Right atrium auricular region (tissue), 2 donors: ENCODE measurements around the gene UMAD1. TPM values are rescaled to one million over a fixed set of nuclear protein-coding genes. Genes with fewer than 3 reads are reported as not detected.

ENCODE experiments used
- DNase-seq: peaks from one replicate; pipeline ENCODE4 v3.0.0-alpha.2; 2019; ENCODE audit warnings: low spot score
- H3K27ac ChIP-seq, 2 donors: fragments of 200-600 bp; sonication (generic); 1 replicate in 1 of 2; 2 replicates in 1 of 2; pipeline ENCODE4 v1.5.1; 2016 to 2019
- H3K27me3 ChIP-seq, 2 donors: fragments of 200-600 bp; sonication (generic); one replicate each; pipeline versions ENCODE4 v1.5.1 to v1.6.0; 2017 to 2019
- H3K36me3 ChIP-seq: fragments of 200-600 bp; sonication (generic); one replicate; pipeline ENCODE4 v1.5.1; 2016
- H3K4me1 ChIP-seq, 2 donors: fragments of 200-600 bp; sonication (generic); one replicate each; pipeline versions ENCODE4 v1.5.1 to v1.6.0; 2017 to 2019
- H3K4me3 ChIP-seq, 2 donors: fragments of 200-600 bp; sonication (generic); 1 replicate in 1 of 2; 2 replicates in 1 of 2; pipeline ENCODE4 v1.5.1; 2017 to 2019; ENCODE audit warnings: mild to moderate bottlenecking in 1 of 2, moderate library complexity in 1 of 2
- H3K9me3 ChIP-seq, 2 donors: fragments of 200-600 bp; sonication (generic); one replicate each; pipeline ENCODE4 v1.5.1; 2019
- CTCF ChIP-seq, 2 donors: fragments of 200-600 bp; sonication (generic); IDR thresholded peaks; one replicate each; pipeline ENCODE4 v1.5.1; 2019; ENCODE audit warnings: antibody characterized with exemption in 2 of 2
- total RNA-seq, 2 donors: library from RNA; depleted of rRNA; stranded (reverse); fragments of >200 nt; gene quantifications; one replicate each; pipeline ENCODE4 v1.1.0, GENCODE V29; 2016

UMAD1 gene
- total RNA-seq, 2 donors from 2014 or later = 9.2 to 17.7 TPM

- Histone ChIP-seq H3K4me3 (no peak overlapping the region), H3K27ac (no peak overlapping the region), H3K9me3 (peaks cover 0 to 6% of the 10 kb centered on the region in 2 donors), H3K4me1 (no peaks in the 10 kb centered on the region), H3K36me3 (no peaks in the 10 kb centered on the region), H3K27me3 (no peaks in the 10 kb centered on the region)
- DNase-seq = no peak
- TF ChIP-seq CTCF (IDR thresholded peaks at IDR 0.05) = no peak
Measured at GRCh38 chr7:7850150-7850549, 209.6 kb downstream of the UMAD1 start.

GRCh38 chr7:7851381-7851780 is 210.8 kb downstream of the UMAD1 start:
- H3K27ac ChIP-seq = no peak overlapping the region
- no peaks in the 10 kb centered on the region for H3K27me3 ChIP-seq
- no peaks in the 10 kb centered on the region for H3K4me1 ChIP-seq
- H3K36me3 ChIP-seq = no peaks in the 10 kb centered on the region
- no peak for DNase-seq
- H3K9me3 ChIP-seq = peaks cover 0 to 7% of the 10 kb centered on the region in 2 donors
- H3K4me3 ChIP-seq = no peak overlapping the region
- no peak for TF ChIP-seq CTCF (IDR thresholded peaks at IDR 0.05)

GRCh38 chr7:7851991-7852390 is 211.4 kb downstream of the UMAD1 start:
- Histone ChIP-seq H3K36me3 (no peaks in the 10 kb centered on the region), H3K4me3 (no peak overlapping the region), H3K9me3 (peaks cover 0 to 7% of the 10 kb centered on the region in 2 donors), H3K4me1 (no peaks in the 10 kb centered on the region), H3K27me3 (no peaks in the 10 kb centered on the region), H3K27ac (no peak overlapping the region)
- DNase-seq = no peak
- TF ChIP-seq CTCF (IDR thresholded peaks at IDR 0.05) = no peak

- no peak for TF ChIP-seq CTCF (IDR thresholded peaks at IDR 0.05)
- no peak overlapping the region for H3K27ac ChIP-seq
- H3K9me3 ChIP-seq = peaks cover 0 to 7% of the 10 kb centered on the region in 2 donors
- H3K36me3 ChIP-seq = no peaks in the 10 kb centered on the region
- no peak for DNase-seq
- no peak overlapping the region for H3K4me3 ChIP-seq
- peaks cover 0 to 7% of the 10 kb centered on the region in 2 donors for H3K4me1 ChIP-seq
- no peaks in the 10 kb centered on the region for H3K27me3 ChIP-seq
Measured at GRCh38 chr7:7857143-7857583, 216.6 kb downstream of the UMAD1 start.

GRCh38 chr7:7858559-7858958 is 218.0 kb downstream of the UMAD1 start:
- Histone ChIP-seq H3K36me3 (no peaks in the 10 kb centered on the region), H3K4me3 (no peak overlapping the region), H3K4me1 (peaks cover 0 to 7% of the 10 kb centered on the region in 2 donors), H3K27me3 (no peaks in the 10 kb centered on the region), H3K9me3 (peaks cover 0 to 7% of the 10 kb centered on the region in 2 donors), H3K27ac (no peak overlapping the region)
- no peak for TF ChIP-seq CTCF (IDR thresholded peaks at IDR 0.05)
- DNase-seq = no peak

- peaks cover 0 to 7% of the 10 kb centered on the region in 2 donors for H3K9me3 ChIP-seq
- H3K27me3 ChIP-seq = no peaks in the 10 kb centered on the region
- no peak overlapping the region for H3K27ac ChIP-seq
- H3K4me3 ChIP-seq = no peak overlapping the region
- no peak for DNase-seq
- H3K36me3 ChIP-seq = no peaks in the 10 kb centered on the region
- peaks cover 0 to 7% of the 10 kb centered on the region in 2 donors for H3K4me1 ChIP-seq
- TF ChIP-seq CTCF (IDR thresholded peaks at IDR 0.05) = no peak
Measured at GRCh38 chr7:7859411-7859810, 218.9 kb downstream of the UMAD1 start.
